Osteocyte (in vitro differentiated cells): ENCODE results near the gene STEAP3. TPM values are rescaled to one million over a fixed set of nuclear protein-coding genes. Genes with fewer than 3 reads are reported as not detected.

Experiments used
- DNase-seq: peaks from one replicate; pipeline ENCODE4 v3.0.0; 2021; ENCODE audit warnings: mixed read lengths; ENCODE audit not compliant: unreplicated experiment; ENCODE audit errors: extremely low spot score
- H3K27ac Mint-ChIP-seq: one replicate; pipeline ENCODE4 v1.8.0; 2021; ENCODE audit warnings: mild to moderate bottlenecking, mixed read lengths; ENCODE audit not compliant: unreplicated experiment
- H3K27me3 Mint-ChIP-seq: one replicate; pipeline ENCODE4 v1.8.0; 2021; ENCODE audit warnings: mixed read lengths; ENCODE audit not compliant: unreplicated experiment
- H3K36me3 Mint-ChIP-seq: one replicate; pipeline ENCODE4 v1.8.0; 2021; ENCODE audit warnings: mixed read lengths; ENCODE audit not compliant: unreplicated experiment
- H3K4me1 Mint-ChIP-seq: one replicate; pipeline ENCODE4 v1.8.0; 2021; ENCODE audit warnings: mixed read lengths; ENCODE audit not compliant: unreplicated experiment
- H3K4me3 Mint-ChIP-seq: one replicate; pipeline ENCODE4 v1.8.0; 2021; ENCODE audit warnings: mild to moderate bottlenecking, moderate library complexity, mixed read lengths; ENCODE audit not compliant: unreplicated experiment
- H3K9me3 Mint-ChIP-seq: one replicate; pipeline ENCODE4 v1.8.0; 2021; ENCODE audit warnings: mixed read lengths; ENCODE audit not compliant: unreplicated experiment
- CTCF ChIP-seq: fragments of 200-600 bp; sonication (generic); IDR thresholded peaks from 2 replicates; pipeline ENCODE4 v1.5.0; 2021; ENCODE audit warnings: antibody characterized with exemption, mild to moderate bottlenecking, moderate library complexity
- total RNA-seq: library from RNA; stranded (reverse); gene quantifications from 2 replicates; pipeline ENCODE4 v1.2.1, GENCODE V29; 2021

STEAP3 gene
- total RNA-seq, 1 donor from 2014 or later = 19.3 TPM

GRCh38 chr2:119180892-119181291 lies 42.7 kb upstream of the STEAP3 start:
- no peak overlapping the region for H3K4me3 Mint-ChIP-seq
- peaks cover 11% of the 10 kb centered on the region for H3K4me1 Mint-ChIP-seq
- H3K9me3 Mint-ChIP-seq = no peaks in the 10 kb centered on the region
- no peaks in the 10 kb centered on the region for H3K27me3 Mint-ChIP-seq
- no peak for DNase-seq
- TF ChIP-seq CTCF = no peak
- no peak overlapping the region for H3K27ac Mint-ChIP-seq
- no peaks in the 10 kb centered on the region for H3K36me3 Mint-ChIP-seq

GRCh38 chr2:119181391-119181790 lies 42.2 kb upstream of the STEAP3 start:
- Mint-ChIP-seq H3K27ac (no peak overlapping the region), H3K4me3 (no peak overlapping the region), H3K4me1 (peaks cover 11% of the 10 kb centered on the region), H3K9me3 (no peaks in the 10 kb centered on the region), H3K27me3 (peaks cover 2% of the 10 kb centered on the region), H3K36me3 (no peaks in the 10 kb centered on the region)
- no peak for TF ChIP-seq CTCF
- DNase-seq = no peak

- no peaks in the 10 kb centered on the region for H3K36me3 Mint-ChIP-seq
- no peak overlapping the region for H3K4me3 Mint-ChIP-seq
- DNase-seq = no peak
- H3K9me3 Mint-ChIP-seq = no peaks in the 10 kb centered on the region
- peaks cover 11% of the 10 kb centered on the region for H3K4me1 Mint-ChIP-seq
- no peak for TF ChIP-seq CTCF
- H3K27me3 Mint-ChIP-seq = peaks cover 4% of the 10 kb centered on the region
- H3K27ac Mint-ChIP-seq = no peak overlapping the region
Observed at GRCh38 chr2:119181791-119182445, 41.7 kb upstream of the STEAP3 start.

- peaks cover 7% of the 10 kb centered on the region for H3K27me3 Mint-ChIP-seq
- no peak for DNase-seq
- no peak overlapping the region for H3K27ac Mint-ChIP-seq
Observed at GRCh38 chr2:119184512-119184911, 39.1 kb upstream of the STEAP3 start.

More at GRCh38 chr2:119184512-119184911, 39.1 kb upstream of the STEAP3 start:
- Mint-ChIP-seq H3K9me3 (no peaks in the 10 kb centered on the region), H3K4me3 (no peak overlapping the region), H3K4me1 (peaks cover 6% of the 10 kb centered on the region), H3K36me3 (no peaks in the 10 kb centered on the region)
- no peak for TF ChIP-seq CTCF
